Measurements from ENCODE around the gene SAP25. TPM values are rescaled to one million over a fixed set of nuclear protein-coding genes. Genes with fewer than 3 reads are reported as not detected.

Gene SAP25
- total RNA-seq, 6 experiments from 2014 or later = 0.40 to 0.87 (median 0.55) TPM; not detected in 3

DNA sequence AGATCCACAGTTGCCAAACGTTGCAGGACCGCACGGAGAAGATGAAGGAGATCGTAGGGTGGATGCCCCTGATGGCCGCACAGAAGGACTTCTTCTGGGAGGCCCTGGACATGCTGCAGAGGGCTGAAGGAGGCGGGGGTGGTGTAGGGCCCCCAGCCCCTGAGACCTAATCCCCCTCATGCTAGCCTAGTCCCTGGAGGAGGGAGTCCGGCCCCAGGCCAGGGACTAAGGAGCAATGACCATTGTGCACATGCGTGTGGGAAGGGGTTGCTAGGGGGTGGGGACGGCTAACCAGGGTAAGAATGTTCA lies 27.0 kb upstream of the SAP25 start:
- Mint-ChIP-seq H3K27ac (no peak overlapping the region), H3K36me3 (ENCODE audit: low read depth) (no peaks in the 10 kb centered on the region), H3K27me3 (ENCODE audit: insufficient read depth) (no peaks in the 10 kb centered on the region; the same call in none of the 2 replicates), H3K4me1 (ENCODE audit: low read depth) (peaks cover 8% of the 10 kb centered on the region), H3K4me3 (no peak overlapping the region), H3K9me3 (no peaks in the 10 kb centered on the region)
- TF ChIP-seq CTCF (IDR thresholded peaks at IDR 0.05) = no peak
- no peak for DNase-seq

DNA sequence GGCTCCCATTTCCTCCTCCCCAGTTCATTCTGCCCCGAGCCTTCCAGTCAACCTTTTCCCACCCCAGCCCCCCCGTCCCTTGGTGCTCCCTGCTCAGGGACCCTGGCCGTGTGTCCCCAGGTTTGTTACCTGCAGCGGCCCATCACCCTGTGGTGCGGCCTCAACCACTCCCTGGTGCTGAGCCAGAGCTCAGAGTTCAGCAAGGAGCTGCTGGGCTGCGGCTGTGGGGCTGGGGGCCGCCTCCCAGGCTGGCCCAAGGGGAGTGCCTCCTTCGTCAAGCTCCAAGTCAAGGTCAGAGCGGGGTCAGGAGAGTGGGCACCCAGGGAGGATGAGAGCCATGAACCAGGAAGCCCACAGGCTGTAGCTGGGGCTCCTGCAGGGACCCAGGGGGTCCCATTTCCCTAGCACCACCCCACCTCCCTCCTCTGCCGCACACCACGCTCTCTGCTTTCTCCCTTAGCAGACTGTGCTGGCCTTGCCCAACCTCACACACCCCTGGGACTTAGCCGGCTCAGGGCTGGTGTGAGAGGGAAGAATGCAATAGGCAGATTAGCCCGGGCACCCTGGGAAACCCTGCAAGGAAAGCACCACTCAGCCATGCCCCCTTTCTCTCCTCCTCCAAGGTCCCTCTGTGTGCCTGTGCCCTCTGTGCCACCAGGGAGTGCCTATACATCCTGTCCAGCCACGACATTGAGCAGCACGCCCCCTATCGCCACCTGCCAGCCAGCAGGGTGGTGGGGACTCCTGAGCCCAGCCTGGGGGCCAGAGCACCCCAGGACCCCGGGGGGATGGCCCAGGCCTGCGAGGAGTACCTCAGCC lies 26.4 kb upstream of the SAP25 start:
- TF ChIP-seq CTCF (IDR thresholded peaks at IDR 0.05) = no peak
- H3K4me3 Mint-ChIP-seq = no peak overlapping the region
- no peak overlapping the region for H3K27ac Mint-ChIP-seq
- H3K27me3 Mint-ChIP-seq (ENCODE audit: insufficient read depth) = no peaks in the 10 kb centered on the region; the same call in none of the 2 replicates
- no peaks in the 10 kb centered on the region for H3K36me3 Mint-ChIP-seq (ENCODE audit: low read depth)
- no peaks in the 10 kb centered on the region for H3K9me3 Mint-ChIP-seq
- H3K4me1 Mint-ChIP-seq (ENCODE audit: low read depth) = peaks cover 8% of the 10 kb centered on the region
- no peak for DNase-seq

GRCh38 chr7:100598425-100598824 lies 24.7 kb upstream of the SAP25 start:
- H3K27me3 Mint-ChIP-seq (ENCODE audit: insufficient read depth) = peaks cover 1% of the 10 kb centered on the region
- no peak for TF ChIP-seq CTCF (IDR thresholded peaks at IDR 0.05)
- H3K9me3 Mint-ChIP-seq = no peaks in the 10 kb centered on the region
- H3K4me3 Mint-ChIP-seq = no peak overlapping the region
- no peaks in the 10 kb centered on the region for H3K36me3 Mint-ChIP-seq (ENCODE audit: low read depth)
- no peak for DNase-seq
- H3K4me1 Mint-ChIP-seq (ENCODE audit: low read depth) = peaks cover 2% of the 10 kb centered on the region; the same call in 1 of the 2 replicates
- H3K27ac Mint-ChIP-seq = no peak overlapping the region

- Mint-ChIP-seq H3K9me3 (no peaks in the 10 kb centered on the region), H3K4me3 (no peak overlapping the region), H3K36me3 (ENCODE audit: low read depth) (no peaks in the 10 kb centered on the region), H3K27me3 (ENCODE audit: insufficient read depth) (peaks cover 4% of the 10 kb centered on the region; the same call in 1 of the 2 replicates), H3K4me1 (ENCODE audit: low read depth) (peaks cover 5% of the 10 kb centered on the region; the same call in 1 of the 2 replicates), H3K27ac (no peak overlapping the region)
- TF ChIP-seq CTCF (IDR thresholded peaks at IDR 0.05) = no peak
- DNase-seq = no peak
Measured at GRCh38 chr7:100595188-100595587, 21.5 kb upstream of the SAP25 start.

DNA sequence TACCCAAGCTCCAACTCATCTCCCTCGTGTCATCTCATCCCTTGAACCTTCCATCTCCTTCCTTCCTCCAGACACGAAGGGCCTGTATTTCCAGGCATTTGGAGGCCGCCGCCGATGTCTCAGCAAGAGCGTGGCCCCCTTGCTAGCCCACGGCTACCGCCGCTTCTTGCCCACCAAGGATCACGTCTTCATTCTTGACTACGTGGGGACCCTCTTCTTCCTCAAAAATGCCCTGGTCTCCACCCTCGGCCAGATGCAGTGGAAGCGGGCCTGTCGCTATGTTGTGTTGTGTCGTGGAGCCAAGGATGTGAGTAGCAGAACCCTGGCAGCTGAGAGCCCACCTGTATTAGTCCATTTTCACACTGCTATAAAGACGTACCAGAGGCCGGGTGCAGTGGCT lies 17.9 kb upstream of the SAP25 start:
- peaks cover 11% of the 10 kb centered on the region for H3K4me1 Mint-ChIP-seq (ENCODE audit: low read depth)
- peaks cover 4% of the 10 kb centered on the region; the same call in 1 of the 2 replicates for H3K27me3 Mint-ChIP-seq (ENCODE audit: insufficient read depth)
- no peak for DNase-seq
- TF ChIP-seq CTCF (IDR thresholded peaks at IDR 0.05) = no peak
- no peak overlapping the region for H3K4me3 Mint-ChIP-seq
- H3K36me3 Mint-ChIP-seq (ENCODE audit: low read depth) = no peaks in the 10 kb centered on the region
- H3K9me3 Mint-ChIP-seq = no peaks in the 10 kb centered on the region
- no peak overlapping the region for H3K27ac Mint-ChIP-seq
